SK-N-SH (cell line): ENCODE data around the gene PRKX.

Source experiments
- FOXM1 ChIP-seq: IDR thresholded peaks from 2 replicates; pipeline ENCODE4 v1.4.0; 2012; ENCODE audit warnings: low read depth, mild to moderate bottlenecking
- GABPA ChIP-seq: IDR thresholded peaks from 2 replicates; pipeline ENCODE4 v1.4.0; 2012; ENCODE audit warnings: low read depth, mild to moderate bottlenecking
- MEF2A ChIP-seq: IDR thresholded peaks from 2 replicates; pipeline ENCODE4 v1.4.0; 2012; ENCODE audit warnings: low read depth, borderline replicate concordance
- RAD21 ChIP-seq: IDR thresholded peaks from 2 replicates; pipeline ENCODE4 v1.6.1; 2012; ENCODE audit warnings: mild to moderate bottlenecking, low read length
- RCOR1 ChIP-seq: fragments of 150-350 bp; IDR thresholded peaks from 2 replicates; pipeline ENCODE4 v1.6.1; 2017; ENCODE audit warnings: antibody characterized with exemption, low read length
- SMC3 ChIP-seq: IDR thresholded peaks from 2 replicates; pipeline ENCODE4 v1.6.1; 2012; ENCODE audit warnings: low read depth, low read length, improper control_type of control experiment
- TAF1 ChIP-seq: IDR thresholded peaks from 2 replicates; pipeline ENCODE4 v1.6.1; 2012; ENCODE audit warnings: low read depth, mild to moderate bottlenecking, low read length, moderate library complexity, borderline replicate concordance
- YY1 ChIP-seq: IDR thresholded peaks from 2 replicates; pipeline ENCODE4 v1.4.0; 2012; ENCODE audit warnings: low read depth, mild to moderate bottlenecking
- TF ChIP-seq, protein P1 (sequence below): fragments of 200-600 bp; sonication (generic); IDR thresholded peaks from 2 replicates; pipeline ENCODE4 v1.6.1; 2017; ENCODE audit warnings: antibody characterized with exemption, mild to moderate bottlenecking, moderate library complexity
- TF ChIP-seq, protein P2 (sequence below): IDR thresholded peaks from 2 replicates; pipeline ENCODE4 v1.4.0; 2012; ENCODE audit warnings: low read depth
- TF ChIP-seq, protein P3 (sequence below): IDR thresholded peaks from 2 replicates; pipeline ENCODE4 v1.6.1; 2012; ENCODE audit warnings: mild to moderate bottlenecking, low read depth, low read length, moderate library complexity
- TF ChIP-seq, protein P4 (sequence below): IDR thresholded peaks from 2 replicates; pipeline ENCODE4 v1.4.0; 2012; ENCODE audit warnings: low read depth, borderline replicate concordance
- TF ChIP-seq, protein P5 (sequence below): fragments of 150-350 bp; IDR thresholded peaks from 2 replicates; pipeline ENCODE4 v1.6.1; 2017; ENCODE audit warnings: antibody characterized with exemption, low read length, low read depth, borderline replicate concordance

DNA sequence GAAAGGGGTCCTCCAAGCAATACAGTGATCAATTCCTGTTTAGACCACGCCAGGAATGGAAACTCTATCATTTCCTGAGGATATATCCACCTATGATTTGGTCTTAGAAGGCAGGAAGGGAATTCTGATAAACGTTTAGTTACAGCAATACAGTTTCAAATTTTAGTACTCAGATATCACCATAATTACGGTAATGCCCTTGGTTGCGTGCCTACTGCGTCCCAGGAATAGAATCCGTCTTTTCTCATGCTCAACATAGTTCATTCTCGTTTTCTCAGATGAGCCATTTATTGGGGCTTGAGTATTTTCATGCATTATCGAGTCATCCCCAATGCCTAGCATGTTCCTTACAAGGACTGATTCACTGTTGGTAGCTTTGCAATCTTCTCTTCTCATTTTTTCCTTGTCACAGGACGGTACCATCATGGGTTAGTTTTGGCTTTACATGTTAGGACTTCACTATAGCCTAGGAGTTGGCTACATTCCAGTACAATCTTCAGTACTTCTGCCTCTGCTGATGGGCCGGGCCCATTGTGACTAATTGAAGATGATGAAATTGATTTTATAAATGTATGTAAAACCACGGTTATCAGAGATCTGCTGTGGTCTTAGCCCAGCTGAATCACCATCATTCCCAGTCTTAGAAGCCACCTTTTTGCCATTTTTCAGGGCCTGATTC lies 4.4 kb upstream of the PRKX start:
- TF ChIP-seq, protein P1, sequence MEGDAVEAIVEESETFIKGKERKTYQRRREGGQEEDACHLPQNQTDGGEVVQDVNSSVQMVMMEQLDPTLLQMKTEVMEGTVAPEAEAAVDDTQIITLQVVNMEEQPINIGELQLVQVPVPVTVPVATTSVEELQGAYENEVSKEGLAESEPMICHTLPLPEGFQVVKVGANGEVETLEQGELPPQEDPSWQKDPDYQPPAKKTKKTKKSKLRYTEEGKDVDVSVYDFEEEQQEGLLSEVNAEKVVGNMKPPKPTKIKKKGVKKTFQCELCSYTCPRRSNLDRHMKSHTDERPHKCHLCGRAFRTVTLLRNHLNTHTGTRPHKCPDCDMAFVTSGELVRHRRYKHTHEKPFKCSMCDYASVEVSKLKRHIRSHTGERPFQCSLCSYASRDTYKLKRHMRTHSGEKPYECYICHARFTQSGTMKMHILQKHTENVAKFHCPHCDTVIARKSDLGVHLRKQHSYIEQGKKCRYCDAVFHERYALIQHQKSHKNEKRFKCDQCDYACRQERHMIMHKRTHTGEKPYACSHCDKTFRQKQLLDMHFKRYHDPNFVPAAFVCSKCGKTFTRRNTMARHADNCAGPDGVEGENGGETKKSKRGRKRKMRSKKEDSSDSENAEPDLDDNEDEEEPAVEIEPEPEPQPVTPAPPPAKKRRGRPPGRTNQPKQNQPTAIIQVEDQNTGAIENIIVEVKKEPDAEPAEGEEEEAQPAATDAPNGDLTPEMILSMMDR, result no peak
- TF ChIP-seq TAF1 (no peak), SMC3 (no peak), MEF2A (no peak), FOXM1 (no peak), RAD21 (no peak), GABPA (no peak), YY1 (no peak), RCOR1 (no peak)
- TF ChIP-seq, protein P2, sequence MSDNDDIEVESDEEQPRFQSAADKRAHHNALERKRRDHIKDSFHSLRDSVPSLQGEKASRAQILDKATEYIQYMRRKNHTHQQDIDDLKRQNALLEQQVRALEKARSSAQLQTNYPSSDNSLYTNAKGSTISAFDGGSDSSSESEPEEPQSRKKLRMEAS, result no peak
- TF ChIP-seq, protein P3, sequence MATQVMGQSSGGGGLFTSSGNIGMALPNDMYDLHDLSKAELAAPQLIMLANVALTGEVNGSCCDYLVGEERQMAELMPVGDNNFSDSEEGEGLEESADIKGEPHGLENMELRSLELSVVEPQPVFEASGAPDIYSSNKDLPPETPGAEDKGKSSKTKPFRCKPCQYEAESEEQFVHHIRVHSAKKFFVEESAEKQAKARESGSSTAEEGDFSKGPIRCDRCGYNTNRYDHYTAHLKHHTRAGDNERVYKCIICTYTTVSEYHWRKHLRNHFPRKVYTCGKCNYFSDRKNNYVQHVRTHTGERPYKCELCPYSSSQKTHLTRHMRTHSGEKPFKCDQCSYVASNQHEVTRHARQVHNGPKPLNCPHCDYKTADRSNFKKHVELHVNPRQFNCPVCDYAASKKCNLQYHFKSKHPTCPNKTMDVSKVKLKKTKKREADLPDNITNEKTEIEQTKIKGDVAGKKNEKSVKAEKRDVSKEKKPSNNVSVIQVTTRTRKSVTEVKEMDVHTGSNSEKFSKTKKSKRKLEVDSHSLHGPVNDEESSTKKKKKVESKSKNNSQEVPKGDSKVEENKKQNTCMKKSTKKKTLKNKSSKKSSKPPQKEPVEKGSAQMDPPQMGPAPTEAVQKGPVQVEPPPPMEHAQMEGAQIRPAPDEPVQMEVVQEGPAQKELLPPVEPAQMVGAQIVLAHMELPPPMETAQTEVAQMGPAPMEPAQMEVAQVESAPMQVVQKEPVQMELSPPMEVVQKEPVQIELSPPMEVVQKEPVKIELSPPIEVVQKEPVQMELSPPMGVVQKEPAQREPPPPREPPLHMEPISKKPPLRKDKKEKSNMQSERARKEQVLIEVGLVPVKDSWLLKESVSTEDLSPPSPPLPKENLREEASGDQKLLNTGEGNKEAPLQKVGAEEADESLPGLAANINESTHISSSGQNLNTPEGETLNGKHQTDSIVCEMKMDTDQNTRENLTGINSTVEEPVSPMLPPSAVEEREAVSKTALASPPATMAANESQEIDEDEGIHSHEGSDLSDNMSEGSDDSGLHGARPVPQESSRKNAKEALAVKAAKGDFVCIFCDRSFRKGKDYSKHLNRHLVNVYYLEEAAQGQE, result no peak
- TF ChIP-seq, protein P4, sequence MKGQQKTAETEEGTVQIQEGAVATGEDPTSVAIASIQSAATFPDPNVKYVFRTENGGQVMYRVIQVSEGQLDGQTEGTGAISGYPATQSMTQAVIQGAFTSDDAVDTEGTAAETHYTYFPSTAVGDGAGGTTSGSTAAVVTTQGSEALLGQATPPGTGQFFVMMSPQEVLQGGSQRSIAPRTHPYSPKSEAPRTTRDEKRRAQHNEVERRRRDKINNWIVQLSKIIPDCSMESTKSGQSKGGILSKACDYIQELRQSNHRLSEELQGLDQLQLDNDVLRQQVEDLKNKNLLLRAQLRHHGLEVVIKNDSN, result no peak
- TF ChIP-seq, protein P5, sequence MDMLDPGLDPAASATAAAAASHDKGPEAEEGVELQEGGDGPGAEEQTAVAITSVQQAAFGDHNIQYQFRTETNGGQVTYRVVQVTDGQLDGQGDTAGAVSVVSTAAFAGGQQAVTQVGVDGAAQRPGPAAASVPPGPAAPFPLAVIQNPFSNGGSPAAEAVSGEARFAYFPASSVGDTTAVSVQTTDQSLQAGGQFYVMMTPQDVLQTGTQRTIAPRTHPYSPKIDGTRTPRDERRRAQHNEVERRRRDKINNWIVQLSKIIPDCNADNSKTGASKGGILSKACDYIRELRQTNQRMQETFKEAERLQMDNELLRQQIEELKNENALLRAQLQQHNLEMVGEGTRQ, result no peak
